RKO (cell line): ENCODE measurements around the gene GNG5.
"Not testable (repeated sequence)": the region's sequence is repeated elsewhere in the genome, so short reads cannot be mapped to it uniquely, and the experiment has no call there.

Experiments used
- DNase-seq: peaks from one replicate; pipeline ENCODE4 v3.0.0-alpha.2; 2016; ENCODE audit warnings: low spot score

GNG5 gene

GRCh38 chr1:84488107-84488506 lies 18.3 kb downstream of the GNG5 start:
- DNase-seq: no peak

GRCh38 chr1:84481317-84481716 lies 25.1 kb downstream of the GNG5 start:
- no peak for DNase-seq

- DNase-seq: no peak
These were observed 25.7 kb downstream of the GNG5 start for GRCh38 chr1:84480650-84481049.

- peak; percentile 61 for DNase-seq
These were observed 26.4 kb downstream of the GNG5 start for GRCh38 chr1:84479998-84480397.

- peak; percentile 91 for DNase-seq
These were observed 27.2 kb downstream of the GNG5 start, which contains the start of gene RPF1 for GRCh38 chr1:84478876-84479868. TSS of gene RPF1 (plus strand) at chr1:84479266. CDS start at chr1:84479282, 16 bp downstream.

GRCh38 chr1:84476225-84476624 lies 30.2 kb downstream of the GNG5 start:
- no peak for DNase-seq

GRCh38 chr1:84467298-84467697 lies 39.1 kb downstream of the GNG5 start:
- no peak for DNase-seq

GRCh38 chr1:84462118-84462517 lies 44.3 kb downstream of the GNG5 start:
- DNase-seq: no peak

- DNase-seq: no peak
These were observed 53.9 kb downstream of the GNG5 start for GRCh38 chr1:84452436-84452835.

- peak; percentile 14 for DNase-seq
These were observed 55.5 kb downstream of the GNG5 start for GRCh38 chr1:84450910-84451309.

GRCh38 chr1:84448704-84449103 lies 57.7 kb downstream of the GNG5 start:
- DNase-seq: not testable (repeated sequence)
